Measurements from ENCODE around the gene ZNF669.
A peak's percentile ranks its signal among the peaks of the same experiment; 100 is the strongest.

Gene ZNF669

DNA sequence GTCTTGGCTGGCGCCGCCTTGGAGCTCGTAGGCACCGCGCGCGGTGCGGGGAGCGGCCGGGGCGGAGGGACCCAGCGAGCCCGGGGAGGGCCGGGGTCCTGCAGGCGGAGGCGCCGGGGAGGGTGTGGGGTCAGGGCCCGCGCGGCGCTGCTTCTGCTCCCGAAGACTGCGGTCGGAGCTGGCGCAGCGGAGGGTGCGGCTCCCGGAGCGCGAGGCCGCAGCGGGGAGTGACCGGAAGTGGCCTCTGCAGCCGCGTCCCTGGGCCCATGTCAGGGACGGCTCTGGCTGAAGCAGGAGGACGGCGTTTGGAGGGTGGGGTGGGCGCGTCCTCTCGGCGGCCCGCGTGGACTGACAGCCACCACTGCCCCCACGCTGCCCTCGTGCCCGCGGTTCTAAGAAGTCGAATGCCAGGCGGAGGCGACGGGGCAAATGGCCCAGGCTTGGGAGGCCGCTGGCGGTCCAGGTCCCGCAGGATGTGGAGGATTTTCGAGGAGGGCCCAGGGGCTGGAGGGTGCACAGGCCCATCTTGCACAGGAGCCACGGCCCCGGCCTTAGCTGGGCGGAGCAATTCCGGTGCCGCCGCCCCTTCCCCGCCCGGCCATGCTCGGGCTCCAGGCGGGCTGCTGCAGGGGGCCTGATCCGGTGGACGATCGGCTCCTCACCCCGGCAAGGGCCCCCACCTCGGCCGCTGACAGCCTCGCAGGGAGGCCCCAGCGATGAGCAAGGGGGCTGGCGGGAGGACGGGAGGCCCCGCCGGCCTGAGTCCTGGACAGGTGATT is 7.7 kb upstream of the ZNF669 start:
- DNase-seq (ENCODE audit: extremely low read depth in 1 of 2, low read depth in 1 of 2) = no peak

DNA sequence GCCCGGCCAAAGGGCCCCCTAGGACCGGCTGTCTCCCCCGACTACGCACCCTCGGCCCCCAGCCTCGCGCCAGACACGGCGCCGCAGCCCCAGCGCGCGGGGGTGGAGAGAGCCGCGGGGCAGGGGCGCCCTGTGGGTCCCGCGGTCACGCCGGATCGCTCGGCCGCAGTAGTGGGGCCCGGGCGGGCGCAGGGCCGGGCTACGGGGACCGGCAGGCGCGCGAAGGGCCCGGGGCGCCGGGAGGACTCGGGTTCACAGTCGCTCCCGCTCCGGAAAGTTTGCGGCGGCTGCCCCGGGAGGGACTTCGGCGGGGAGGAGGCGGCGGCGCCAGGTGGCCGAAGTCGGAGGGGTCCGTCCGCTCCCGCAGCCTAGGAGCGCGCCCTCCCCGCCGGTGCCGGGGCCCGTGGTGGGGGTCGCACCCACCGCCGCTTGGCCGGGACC is 7.1 kb upstream of the ZNF669 start:
- DNase-seq (ENCODE audit: extremely low read depth in 1 of 2, low read depth in 1 of 2) = no peak

DNA sequence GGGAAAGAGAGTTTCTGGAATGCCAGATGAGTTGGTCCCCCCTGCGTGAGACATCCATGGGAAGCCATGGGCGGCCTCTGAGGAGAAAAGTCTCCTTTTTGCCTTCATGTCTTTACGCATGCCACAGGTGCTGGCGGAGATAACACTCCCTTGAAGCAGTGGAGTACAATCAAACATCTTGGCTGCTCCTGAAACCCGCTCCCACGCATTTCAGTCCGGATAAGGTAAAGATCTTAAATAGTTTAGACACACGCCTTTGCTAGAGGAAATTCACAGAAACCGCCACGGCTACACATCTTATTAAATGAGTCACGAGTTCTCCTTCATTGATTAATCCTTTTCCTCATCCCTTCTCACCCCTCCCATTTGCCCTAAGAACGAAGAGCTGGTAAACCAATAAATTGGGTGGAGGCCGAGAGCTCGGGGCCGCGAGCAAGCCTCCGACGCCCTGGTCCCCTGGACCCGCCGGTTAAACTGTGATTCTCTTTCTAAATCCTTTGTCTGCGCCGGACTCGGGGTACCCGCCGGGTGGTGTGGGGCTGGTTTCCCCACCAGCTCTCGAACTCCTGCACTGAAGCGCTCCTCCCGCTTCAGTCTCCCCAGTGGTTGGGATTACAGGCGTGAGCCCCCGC is 6.6 kb upstream of the ZNF669 start:
- no peak for DNase-seq (ENCODE audit: extremely low read depth in 1 of 2, low read depth in 1 of 2)

DNA sequence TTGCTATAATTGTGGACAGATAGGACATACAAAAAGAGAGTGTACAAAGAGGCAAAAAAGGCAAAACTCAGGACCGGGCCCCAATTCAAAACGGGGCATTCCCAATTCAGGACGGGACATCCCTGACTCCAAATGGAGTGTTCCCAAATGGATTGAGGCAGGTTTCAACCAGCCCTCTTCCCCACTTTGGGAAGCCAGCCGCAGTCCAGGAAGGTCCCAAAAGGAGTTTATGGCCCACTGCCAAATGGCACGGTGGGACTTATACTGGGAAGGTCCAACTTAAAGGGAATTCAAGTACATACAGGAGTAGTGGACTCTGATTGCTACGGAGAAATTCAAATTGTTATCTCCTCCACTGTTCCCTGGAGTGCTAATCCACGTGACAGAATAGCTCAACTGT is 3.5 kb upstream of the ZNF669 start:
- no peak for DNase-seq (ENCODE audit: extremely low read depth in 1 of 2, low read depth in 1 of 2)

DNA sequence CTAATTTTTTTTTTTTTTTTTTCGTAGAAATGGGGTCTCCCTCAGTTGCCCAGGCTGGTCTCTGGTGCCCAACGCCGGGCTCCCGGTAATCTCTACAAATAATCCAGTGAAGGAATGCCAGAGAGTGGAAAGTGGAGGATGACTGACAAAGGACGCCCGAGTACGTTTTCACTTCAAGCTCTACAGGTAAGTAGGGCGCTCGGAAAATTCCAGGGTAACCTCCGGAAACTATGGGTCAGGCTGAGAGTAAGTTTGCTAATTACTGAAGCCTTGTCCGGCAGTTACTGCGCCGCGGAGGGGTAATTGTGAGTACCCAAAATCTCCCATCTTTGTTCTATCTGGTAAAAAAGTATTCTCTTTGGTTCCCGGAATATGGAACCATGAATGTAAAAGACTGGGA is 1.8 kb upstream of the ZNF669 start:
- no peak for DNase-seq (ENCODE audit: extremely low read depth in 1 of 2, low read depth in 1 of 2)

DNA sequence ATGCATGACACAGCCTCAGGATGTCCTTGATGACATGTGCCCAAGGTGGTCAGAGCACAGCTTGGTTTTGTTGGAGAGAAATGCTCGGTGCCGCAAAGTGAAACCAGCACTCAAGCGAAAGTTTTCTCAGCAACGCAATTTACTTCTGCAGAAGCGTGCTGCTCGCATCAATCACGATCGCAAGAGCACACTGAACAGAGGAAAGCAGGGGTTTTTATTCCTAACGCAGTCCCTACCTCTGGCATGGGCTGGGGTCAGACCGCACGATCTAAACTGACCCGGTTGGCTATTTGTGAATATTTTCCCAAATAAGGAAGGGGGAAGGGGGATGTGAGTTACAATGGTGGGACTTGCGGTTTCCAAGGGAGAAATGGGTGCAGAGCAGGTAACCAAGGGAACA is 809 bp upstream of the ZNF669 start:
- DNase-seq (ENCODE audit: extremely low read depth in 1 of 2, low read depth in 1 of 2) = no peak

DNA sequence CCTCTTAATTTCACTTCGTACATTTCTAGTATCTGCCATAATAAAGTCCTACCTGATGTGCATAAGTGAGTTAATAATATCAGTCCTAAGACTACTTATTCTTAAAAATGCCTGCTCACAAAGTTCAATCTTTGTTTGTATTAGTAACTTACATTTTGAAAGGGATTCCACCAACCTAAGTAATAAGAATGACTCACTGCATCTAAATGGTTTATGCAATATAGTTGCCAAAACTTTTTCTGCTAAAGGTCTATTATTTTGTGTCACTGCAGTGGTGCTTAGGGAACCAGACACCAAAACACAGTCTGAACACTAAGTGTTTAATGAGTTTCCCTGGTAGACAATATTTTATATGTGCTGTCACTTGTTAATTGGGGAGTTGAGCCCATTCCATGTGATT is 1.8 kb downstream of the ZNF669 start:
- no peak for DNase-seq (ENCODE audit: extremely low read depth in 1 of 2, low read depth in 1 of 2)

DNA sequence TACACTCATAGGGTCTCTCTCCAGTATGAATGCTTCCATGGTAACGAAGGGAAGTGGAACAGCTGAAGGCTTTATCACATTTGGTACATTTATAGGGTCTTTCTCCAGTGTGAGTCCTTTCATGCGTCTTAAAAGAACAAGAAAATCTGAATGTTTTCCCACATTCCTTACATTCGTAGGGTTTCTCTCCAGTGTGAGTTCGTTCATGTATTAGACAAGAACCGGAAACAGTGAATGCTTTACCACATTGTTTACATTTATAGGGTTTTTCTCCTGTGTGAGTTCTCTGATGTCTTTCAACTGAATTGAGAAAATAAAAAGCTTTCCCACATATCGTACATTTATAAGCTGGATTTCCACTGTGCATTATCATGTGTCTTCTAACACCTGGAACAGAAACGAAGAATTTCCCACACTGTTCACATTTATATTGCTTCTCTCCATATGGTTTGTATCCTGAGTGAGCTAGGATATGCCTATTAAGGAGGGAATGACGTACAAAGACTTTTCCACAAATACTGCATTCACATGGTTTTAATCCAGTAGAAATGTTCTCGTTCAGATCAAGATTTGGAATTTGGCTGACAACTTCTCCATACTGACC is 3.4 kb downstream of the ZNF669 start:
- no peak for DNase-seq (ENCODE audit: extremely low read depth in 1 of 2, low read depth in 1 of 2)

DNA sequence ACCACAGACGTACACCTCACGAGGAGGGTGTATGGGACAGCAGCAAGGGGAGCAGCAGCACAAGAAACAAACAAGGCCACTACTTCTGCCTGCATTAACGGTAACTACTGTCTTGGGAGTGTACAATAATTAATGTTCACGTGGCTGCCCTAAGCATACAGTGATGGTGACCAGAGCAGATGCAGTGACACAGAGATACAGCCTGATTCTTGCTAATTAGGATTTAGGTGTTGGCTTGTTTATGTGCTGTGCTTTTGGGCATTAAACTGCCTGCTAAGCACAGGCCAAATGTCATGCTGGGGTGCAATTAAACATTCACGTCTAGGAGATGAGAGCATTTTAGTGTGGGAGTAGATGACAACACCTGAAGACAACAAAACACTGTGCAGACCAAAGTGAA is 7.2 kb downstream of the ZNF669 start:
- no peak for DNase-seq (ENCODE audit: extremely low read depth in 1 of 2, low read depth in 1 of 2)

DNA sequence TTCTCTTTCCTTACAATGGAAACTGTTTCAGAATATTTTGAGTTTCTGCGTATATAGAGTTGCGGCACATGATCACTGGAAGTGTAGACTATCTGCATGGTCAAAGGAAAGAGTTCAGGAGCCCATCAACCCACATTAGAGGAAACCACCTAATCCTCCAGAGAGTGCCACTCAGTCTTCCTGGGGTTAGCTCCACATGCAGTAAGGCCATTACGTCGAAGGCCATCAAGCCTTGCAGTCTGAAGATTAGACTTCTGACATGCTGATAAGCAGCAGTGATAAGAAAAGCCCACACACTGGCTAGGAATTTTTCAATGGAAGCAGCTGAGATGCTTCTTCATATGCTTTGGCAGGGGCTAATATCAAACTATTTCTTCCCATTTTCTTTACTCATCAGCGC is 7.6 kb downstream of the ZNF669 start:
- no peak for DNase-seq (ENCODE audit: extremely low read depth in 1 of 2, low read depth in 1 of 2)

DNA sequence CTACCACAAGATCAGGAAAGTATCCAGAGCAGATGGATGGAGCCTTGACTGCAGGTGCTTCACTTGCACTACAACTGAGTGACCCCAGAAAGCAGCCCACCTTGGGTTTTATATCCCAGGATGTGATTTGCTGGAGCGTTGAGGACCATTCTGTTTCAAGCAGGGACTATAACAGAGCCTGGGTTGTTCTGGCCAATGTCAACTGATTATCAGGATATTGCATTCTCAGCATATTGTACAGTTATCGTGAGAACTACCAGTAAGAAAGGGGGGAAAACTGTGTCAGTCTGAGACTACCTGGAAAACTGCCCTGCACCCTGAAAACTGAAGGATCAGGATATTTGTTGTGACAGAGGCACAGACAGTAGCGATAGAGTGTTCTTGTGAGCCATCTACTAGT is 8.0 kb downstream of the ZNF669 start:
- no peak for DNase-seq (ENCODE audit: extremely low read depth in 1 of 2, low read depth in 1 of 2)

DNA sequence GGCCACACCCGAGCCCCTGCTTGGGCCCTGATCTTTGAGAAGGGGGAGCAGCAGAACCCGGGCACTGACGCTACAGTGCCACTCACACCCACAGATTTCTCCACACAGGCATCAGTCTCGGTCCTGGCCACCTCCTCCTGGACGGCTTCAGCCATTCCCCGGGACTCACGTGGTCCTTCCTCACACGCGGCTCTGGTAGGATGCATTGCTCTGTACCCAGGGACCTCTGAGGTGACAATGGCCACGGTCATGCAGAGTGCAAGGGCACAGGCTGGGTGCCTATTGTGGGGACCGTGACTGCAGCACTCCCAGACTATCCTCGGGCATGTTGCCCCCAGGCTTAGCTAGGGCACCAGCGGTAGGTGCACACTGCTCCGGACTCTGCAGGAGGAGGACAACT is 13.7 kb downstream of the ZNF669 start:
- no peak for DNase-seq (ENCODE audit: extremely low read depth in 1 of 2, low read depth in 1 of 2)

DNA sequence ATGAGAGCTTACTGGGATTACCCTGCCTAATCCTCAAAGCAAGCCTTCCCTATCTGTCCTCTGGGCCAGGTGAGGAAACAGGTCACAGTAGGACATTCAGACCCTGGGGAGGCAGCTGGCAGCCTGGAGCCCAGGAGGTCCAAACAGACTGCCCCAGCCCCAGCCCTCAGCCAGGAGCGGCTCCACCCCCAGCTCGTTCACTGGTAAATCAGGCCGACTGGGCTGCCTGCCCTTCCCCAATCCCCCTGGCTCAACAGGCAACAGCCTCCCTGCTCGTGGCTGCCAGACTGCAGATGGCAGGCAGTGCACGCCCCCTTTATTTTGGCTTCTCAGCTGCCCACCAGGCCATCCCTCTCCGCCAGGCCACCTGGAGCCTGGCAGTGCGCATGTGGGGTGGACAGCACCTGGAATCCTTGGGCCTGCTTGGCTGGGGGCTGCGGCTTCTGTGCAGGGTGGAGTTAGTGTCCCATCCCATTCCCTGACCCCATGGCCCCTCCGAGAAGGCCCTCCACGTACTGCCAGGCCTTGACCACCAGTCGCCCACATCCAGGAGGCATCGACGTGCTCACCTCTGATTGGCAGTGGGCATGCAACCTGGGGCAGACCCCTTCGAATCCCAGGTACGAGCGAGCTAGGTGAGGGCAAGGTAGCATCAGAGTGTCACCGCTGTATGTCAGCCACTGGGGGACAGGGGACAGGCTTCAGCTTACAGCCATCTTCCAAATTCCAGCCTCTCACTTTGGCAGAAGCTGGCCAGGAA is 14.4 kb downstream of the ZNF669 start:
- no peak for DNase-seq (ENCODE audit: extremely low read depth in 1 of 2, low read depth in 1 of 2)

DNA sequence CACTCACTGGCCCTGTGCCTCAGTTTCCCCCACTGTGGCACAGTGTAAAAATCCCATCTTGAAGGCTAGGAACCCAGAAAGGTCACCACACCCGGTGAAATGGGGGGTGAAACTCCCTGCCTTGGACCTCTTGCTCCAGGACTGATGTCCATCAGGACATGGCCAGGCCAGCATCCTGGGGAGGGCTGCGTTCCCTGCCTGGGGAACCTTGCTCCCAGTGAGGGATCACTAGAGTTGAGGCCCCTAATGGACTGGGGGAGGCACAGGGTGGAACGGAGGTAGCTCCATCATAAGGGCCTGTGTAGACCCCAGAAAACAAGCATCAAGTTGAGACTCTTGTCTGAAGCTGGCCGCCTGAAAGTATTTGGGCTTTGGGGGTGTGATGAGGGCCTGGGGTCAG is 15.2 kb downstream of the ZNF669 start:
- DNase-seq (ENCODE audit: extremely low read depth in 1 of 2, low read depth in 1 of 2) = no peak

DNA sequence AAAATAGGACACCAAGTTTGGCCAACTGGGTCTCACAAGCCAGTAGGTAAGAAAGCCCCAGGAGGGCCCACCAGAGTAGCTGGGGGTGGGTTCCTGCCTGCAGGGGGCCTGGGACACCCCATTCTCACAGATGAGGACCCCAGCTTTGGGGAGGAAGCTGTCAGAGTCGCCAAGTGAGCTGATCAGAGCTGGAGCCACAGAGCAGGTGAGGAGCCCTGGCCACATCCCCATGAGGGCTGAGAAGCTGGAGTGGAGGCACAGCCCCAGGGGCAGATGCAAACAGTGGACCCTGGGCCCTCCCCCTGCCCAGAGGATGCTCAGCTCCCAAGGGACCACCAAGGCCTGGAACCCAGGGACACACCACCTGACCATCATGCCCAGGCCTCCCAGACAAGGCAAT is 16.9 kb downstream of the ZNF669 start:
- no peak for DNase-seq (ENCODE audit: extremely low read depth in 1 of 2, low read depth in 1 of 2)

DNA sequence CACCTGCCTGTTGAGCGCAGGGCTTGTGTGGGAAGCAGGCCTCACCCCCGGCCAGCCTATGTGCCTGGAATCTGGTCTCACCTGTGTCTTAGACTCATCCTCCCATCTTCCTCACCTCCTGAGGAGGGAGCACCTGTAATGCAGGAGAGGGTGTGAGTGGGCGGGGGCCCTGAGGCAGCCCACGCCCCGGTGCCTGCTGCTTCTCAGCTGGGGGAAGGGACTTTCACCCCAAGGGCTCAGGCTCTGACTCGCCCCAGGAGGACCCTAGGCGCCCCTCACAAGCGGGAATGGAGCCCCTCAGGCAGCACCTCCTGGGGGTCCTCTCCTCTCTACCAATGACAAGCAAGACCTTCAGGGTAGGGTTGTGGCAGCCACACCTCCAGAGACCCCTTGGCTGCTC is 18.8 kb downstream of the ZNF669 start:
- DNase-seq (ENCODE audit: extremely low read depth in 1 of 2, low read depth in 1 of 2) = no peak

DNA sequence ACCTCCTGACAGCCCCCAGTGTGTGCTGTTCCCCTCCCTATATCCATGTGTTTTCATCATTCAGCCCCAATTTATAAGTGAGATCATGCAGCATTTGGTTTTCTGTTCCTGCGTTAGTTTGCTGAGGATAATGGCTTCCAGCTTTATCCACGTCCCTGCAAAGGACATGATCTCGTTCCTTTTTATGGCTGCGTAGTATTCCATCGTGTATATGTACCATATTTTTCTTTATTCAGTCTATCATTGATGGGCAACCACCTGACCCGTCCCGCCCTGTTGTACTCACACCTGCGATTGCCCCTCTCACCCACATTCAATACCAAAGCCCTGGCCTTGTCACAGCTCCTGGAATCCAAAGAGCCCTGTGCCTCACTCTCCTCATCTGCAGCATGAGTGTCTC is 19.4 kb downstream of the ZNF669 start:
- no peak for DNase-seq (ENCODE audit: extremely low read depth in 1 of 2, low read depth in 1 of 2)

DNA sequence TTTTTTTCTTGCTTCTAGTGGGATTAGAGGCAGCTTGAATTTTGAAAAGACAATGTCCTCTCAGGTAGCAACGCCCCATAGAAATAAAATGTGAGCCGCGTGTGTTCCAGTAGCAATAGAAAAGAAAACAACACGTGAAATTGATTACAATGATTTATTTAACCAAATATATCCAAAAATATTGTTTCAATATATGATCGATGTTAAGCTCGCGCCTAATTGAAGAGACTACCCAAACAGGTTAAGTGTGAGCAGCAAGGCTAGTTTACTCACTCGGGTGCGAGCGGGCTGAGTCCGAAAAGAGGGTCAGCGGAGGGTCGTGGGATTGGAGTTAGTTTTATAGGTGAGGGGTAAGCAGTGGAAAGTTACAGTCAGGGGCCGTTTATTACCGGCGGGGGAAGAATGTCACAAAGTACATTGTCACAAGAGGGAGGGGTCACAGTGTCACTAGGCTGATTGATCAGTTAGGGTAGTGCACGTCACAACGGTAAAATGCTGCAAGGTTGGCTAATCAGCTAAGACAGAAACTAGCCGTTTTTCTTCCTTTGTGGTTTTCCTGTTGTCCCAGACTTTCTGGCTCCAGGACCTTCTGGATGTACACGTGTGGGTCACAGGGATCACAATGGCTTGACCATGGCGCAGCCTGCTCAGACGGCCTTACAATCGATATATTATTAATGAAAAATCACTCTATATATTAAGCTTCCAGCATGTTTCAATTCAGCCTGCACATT is 24.8 kb downstream of the ZNF669 start:
- DNase-seq (ENCODE audit: extremely low read depth in 1 of 2, low read depth in 1 of 2) = no peak

DNA sequence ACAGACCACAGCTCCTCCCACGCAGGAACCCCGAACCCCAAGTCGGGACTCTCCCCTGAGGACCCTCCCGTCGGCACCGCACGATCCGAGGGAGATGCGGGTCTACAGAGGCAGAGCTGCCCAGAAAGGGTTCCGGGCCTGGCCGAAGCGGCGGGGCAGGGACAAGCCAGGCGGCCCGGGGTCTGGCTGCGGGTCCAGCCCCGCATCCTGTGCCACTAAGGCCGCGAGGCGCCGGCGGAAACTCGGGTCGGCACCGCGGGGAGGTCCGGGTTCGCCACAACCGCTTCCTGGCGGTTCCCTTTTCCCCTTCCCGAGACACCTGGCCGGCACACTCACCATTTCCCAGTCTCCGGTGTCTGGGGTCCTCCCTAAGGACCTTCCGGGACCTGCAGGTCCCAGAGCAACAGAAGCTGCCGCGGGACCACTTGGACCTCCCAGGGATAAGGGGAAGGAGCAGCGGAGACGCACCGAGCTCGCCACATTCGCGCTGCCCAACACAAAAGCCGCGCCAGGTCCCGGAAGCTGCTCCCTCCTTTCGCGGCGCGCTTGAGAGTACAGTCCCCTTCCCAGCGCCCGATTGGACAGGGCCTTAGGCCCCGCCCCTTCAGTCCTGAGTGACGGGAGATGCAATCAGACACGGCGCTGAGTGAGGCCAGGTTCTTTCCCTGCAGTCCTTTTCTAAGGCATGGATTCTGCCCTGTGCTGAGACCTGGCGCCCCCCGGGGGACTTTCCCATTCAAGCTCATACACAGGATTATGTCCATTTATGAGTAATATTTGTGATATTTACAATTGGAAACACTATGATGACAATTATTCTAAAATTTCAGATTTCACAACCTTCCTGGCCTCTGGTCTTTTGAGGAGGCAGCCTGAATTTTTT is 25.7 kb downstream of the ZNF669 start, which contains the start of gene ZNF670:
Gene ZNF670 (minus strand): TSS at position 554 of the 883 bp plus-strand sequence. CDS start 215 bp downstream, at position 339.
- DNase-seq (ENCODE audit: extremely low read depth in 1 of 2, low read depth in 1 of 2) = peak; percentile 62 to 67

DNA sequence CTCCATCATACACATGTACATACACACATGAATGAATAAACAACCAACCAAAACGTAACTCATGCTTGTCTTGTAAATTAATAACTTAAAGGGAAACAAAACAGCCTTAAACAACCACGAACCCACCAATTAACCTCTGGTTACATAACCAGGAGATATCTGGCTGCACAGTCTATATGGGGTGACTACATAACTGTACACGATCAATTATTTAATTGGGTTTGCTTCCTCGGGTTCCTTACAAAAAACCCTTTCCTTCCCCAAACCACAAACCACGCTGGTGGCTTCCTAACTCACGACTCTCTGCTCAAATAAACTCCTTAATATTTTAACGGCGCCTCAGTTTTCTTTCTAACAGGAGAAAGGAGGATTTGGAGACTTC is 26.3 kb downstream of the ZNF669 start:
- no peak for DNase-seq (ENCODE audit: extremely low read depth in 1 of 2, low read depth in 1 of 2)

Data from activated CD8-positive, alpha-beta memory T cell treated with anti-CD3 and anti-CD28 coated beads for 1 hour (primary cell).